Kidney capillary endothelial cell (primary cell): ENCODE measurements around the gene CCDC106.

Source experiments
- DNase-seq: peaks from one replicate; pipeline ENCODE4 v3.0.0-alpha.2; 2018; ENCODE audit warnings: low spot score

The CCDC106 gene

GRCh38 chr19:55696301-55697068 is 48.5 kb downstream of the CCDC106 start:
- DNase-seq: no peak

DNA sequence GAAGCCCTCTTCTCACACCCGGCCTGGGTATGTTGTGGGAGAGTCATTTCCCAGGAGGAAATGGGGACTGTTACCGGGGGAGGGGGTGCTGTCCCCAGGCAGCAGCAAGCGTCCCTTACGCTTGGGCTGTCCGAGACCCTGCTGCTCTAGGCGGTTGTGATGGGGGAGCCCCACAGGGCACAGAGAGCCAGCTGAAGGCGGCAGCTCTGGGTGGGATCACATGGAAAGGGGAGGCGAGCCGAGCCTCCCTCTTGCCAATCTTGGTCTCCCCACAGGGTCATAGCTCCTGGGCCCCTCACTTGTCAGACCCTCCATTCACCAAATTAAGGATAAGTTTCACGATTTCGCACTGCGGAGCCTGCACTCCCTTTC is 49.0 kb downstream of the CCDC106 start:
- DNase-seq: no peak

GRCh38 chr19:55697698-55698097 is 49.7 kb downstream of the CCDC106 start:
- DNase-seq: no peak

DNA sequence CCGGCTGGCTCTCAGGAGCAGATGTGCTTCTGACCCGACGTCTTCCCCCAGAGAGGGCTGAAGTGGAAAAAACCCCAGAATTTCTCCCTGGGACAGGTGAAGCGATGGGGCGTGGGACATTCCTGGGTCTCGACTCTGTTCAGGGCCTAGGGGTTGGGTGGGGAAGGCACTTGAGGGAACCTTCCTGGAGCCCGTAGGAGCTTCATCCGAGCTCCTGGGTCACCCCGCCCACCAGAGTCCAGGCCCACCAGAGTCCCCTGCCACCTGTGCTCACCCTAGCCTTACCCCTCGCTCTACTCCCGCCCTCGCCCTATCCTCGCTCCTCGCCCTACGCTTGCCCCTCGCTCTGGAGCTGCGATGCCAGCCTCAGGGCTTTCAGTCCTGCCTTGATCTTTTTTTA is 50.2 kb downstream of the CCDC106 start:
- DNase-seq: no peak

DNA sequence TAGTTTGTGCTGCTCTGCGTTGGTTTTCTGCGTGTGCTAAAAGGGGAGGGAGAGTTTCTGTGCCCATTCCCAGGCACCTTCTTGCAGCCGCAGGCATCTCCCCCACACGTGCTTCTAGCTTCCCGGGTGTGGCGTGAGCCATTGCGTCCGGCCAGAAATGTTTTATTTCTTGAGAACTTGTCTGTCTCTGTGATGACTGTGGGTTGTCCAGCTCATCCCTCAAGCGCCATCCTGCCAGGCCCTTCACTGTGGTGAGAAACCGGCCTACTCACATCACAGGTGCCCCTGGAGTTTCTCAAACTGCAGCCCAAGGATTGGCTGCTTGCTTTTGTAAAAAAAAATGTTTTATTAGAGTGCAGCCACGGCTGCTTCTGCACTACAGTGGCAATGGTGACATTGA is 51.2 kb downstream of the CCDC106 start:
- DNase-seq: no peak

DNA sequence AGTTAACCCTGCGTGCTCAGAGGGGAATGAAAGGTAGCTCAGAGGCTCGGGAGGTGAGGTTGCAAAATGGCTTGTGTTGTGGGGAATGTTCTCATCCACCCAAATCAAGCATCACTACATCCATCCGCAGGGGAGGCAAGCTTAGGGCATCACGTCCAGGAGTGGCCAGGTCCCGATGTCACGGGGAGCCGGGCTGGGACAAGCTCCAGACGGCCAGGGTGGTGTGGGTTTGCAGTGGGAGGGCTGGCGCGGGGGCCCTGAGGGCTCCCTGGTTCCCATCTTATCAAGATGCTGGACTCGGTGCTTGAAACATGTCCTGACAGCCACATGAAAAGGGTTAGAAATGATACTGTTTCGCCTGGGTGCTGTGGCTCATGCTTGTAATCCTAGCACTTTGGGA is 52.8 kb downstream of the CCDC106 start:
- no peak for DNase-seq

DNA sequence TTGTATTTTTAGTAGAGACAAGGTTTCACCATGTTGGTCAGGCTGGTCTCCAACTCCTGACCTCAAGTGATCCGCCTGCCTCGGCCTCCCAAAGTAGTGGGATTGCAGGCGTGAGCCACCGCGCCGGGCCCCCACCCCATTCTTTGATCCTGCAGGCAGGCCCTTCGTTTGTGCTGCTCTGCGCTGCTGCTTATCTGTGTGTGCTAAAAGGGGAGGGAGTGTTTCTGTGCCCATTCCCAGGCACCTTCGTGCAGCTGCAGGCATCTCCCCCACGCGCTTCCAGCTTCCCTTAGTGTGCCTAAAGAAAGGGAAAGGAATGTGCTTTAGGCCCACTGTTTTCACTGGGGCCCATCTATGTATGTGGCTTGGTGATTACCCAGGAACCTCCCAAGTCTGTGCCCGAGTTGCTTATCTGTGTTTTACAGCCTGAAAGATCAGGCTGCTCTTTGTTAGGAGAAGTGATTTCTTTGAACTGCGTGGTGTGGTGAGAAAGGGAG is 54.2 kb downstream of the CCDC106 start:
- DNase-seq: no peak
